Activated CD4-positive, alpha-beta T cell treated with anti-CD3 and anti-CD28 coated beads for 1 hour (primary cell): ENCODE results near the gene SORL1.

Experiments
- DNase-seq: peaks from one replicate; pipeline ENCODE4 v3.0.0-alpha.2; 2020

SORL1 gene

DNA sequence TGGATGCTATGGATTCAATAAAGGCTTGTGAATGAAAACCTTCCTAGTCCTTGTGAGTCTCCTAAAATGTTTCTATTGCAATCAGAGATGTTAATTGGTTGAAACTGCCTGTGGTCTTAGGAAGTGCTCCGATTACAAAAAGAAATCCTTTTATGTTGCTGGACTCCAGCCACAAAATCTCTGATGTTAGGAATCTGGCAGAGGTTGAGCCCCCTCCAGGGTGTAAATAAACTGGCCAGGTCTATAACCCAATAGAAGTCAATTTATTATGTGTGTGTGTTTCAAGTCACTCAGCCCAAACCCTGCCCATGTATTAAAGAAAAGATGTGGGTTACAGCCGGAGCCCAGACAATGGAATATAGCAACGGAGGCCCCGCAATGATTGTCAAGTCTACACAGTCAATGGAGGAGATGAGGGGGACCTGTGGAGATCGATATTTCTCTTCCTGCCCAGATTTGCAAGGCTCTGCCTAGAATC is 218.7 kb downstream of the SORL1 start:
- DNase-seq: no peak

DNA sequence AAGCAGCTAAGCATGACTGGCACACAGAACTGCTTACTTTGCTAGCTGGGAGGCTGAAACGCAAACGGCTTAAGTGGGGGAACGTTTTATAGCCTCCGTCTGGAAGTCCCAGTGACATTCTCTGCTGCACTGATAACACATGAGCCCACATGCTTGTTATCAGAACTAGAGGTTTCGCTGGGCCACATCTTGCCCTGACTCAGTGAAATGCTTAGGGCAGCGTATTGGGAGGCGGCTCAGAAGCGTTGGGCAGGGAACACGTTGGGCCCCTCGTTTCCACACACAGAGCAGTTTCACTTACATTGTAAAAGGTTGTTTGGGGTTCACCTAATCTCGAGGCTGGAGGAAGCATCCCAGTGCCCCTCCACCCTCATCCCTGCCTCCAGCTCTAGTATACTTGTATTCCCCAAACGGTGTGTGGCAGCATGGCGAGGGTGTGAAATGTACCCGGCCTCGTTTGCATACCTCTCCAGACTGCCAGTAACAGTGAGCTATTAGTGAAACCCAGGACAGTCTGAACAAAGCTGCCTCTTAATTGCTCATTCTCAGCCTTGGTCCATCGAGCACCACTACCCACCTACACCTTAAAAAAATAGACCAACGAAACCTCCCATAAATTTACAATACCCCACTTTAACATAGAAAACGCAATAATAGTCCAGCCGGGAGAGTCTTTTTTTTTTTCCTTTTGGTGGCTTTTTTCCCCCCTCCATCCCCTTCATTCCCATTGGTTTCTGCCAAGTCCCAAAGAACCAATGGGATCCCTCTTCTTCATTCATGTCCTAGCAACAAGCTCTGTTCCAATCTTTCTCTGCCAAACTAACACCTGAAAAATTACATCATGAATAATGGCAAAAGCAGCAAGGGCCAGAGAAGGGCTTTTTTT is 219.4 kb downstream of the SORL1 start:
- DNase-seq: no peak

DNA sequence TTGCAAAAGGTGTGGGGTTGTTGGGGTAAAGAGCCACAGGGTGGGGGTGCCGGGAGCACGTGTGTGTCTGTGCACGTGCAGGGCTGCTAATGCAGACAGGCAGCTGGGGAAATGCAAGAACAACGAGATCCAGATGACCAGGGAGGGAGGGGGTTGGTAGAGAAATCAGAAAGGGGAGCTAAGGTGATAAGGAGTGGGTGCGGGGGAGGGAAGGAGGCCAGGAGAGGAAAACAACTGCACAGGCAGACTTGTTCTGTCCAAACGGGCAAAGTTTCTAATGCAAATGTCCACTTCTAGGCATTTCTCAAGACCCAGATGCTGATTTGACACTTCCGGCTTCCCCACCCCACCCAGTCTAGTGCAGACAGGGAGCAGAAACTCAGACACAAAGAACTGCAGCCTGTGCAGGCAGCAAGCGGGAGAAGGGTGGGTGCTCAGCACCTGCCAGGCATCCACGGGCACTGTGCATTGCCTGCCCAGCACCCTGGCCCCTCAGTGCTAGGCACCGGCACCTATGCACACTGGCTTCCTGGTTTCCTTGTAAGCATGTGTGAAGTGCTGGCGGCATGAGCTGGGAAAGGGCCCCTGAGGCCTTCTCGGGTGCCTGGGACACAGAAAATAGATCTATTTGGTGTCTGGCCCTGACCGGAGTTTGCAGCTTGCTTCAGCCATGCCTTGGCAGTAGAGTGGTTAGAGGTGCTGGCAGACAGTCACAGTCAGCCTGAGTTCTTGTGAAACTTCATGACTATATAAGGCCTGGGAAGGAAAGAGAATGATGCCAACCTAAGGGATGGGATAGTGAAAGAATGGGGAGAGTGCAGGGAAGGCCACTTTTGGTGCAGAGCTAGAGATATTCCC is 220.7 kb downstream of the SORL1 start:
- no peak for DNase-seq

DNA sequence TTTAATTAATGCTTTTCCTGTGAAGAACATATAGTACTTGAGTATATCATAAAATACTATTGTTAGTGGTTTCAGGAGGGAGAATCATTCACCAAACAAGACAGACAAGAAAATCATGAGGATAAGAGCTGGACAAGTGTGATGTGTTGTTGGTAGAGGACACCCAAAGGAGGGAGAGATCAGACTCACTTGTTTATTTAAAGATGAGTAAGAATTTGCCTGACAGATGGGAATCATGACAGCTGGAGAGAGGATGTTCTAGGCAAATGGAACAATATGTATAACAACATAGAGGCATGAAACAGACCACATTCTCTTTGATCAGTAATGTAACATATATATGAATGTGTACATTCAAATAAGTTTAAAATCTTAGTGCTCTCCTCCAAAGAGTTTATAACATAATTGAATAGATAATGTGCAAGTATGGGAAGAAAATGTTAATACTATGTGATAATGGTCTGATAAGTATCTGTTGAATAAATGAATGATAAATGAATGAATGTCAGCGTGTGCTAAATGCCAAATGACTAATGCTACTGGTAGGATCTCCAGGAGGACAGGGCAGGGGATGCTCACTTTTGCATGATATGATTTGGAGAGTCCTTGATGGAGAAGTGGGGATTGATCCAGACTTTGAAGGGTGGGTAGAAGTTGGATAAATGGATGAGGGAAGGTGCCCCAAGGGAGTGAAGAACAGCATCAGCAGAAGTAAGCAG is 229.6 kb downstream of the SORL1 start:
- DNase-seq: no peak
